NB4 (cell line): ENCODE measurements around the gene MYBPHL.
A peak's percentile ranks its signal among the peaks of the same experiment; 100 is the strongest.

Source experiments
- DNase-seq: peaks from one replicate; pipeline ENCODE4 v3.0.0; 2010; ENCODE audit warnings: low read depth
- H3K4me3 ChIP-seq: one replicate; pipeline ENCODE4 v1.5.1; 2011; ENCODE audit warnings: mild to moderate bottlenecking, low read depth, low read length, moderate library complexity
- MYC ChIP-seq: IDR thresholded peaks from 2 replicates; pipeline ENCODE4 v1.6.1; 2011; ENCODE audit warnings: low read depth, low read length
- POLR2A ChIP-seq: IDR thresholded peaks from 2 replicates; pipeline ENCODE4 v1.6.1; 2011; ENCODE audit warnings: mild to moderate bottlenecking; ENCODE audit not compliant: insufficient read length; ENCODE audit errors: extremely low read depth
- TF ChIP-seq, protein P1 (sequence below): IDR thresholded peaks from 2 replicates; pipeline ENCODE4 v1.6.1; 2011; ENCODE audit warnings: low read depth, low read length
- TF ChIP-seq, protein P2 (sequence below): IDR thresholded peaks from one replicate; pipeline ENCODE4 v1.5.1; 2012; ENCODE audit warnings: low read depth, low read length

Gene MYBPHL

DNA sequence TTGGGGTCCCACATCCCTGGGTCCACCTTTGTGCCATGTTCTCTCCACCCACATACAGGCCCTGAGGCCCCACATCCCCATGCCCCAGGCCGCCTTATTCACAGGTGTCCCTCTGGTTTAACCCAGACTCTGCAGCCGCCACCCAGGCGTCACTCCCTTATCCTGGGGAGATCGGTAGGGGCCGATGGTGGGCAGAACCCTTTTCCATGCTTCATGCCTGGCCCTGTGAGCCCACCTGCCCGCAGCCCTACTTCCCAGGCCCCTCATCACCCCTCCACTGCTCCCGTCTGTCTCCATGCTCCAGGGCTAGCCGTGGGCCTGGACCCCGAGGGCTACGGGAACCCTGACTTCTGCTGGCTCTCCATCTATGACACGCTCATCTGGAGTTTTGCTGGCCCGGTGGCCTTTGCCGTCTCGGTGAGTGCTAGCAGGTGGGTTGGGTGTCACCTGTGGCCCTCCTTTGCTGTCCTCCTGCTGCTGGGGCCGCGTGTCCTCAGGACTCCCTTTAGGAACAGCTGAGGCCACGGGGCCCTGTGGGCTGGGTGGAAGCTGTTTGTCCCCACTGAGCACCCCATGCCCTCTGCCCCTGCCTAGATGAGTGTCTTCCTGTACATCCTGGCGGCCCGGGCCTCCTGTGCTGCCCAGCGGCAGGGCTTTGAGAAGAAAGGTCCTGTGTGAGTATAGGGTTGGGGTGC is 36.0 kb downstream of the MYBPHL start:
- no peak for DNase-seq
- H3K4me3 ChIP-seq: no peak overlapping the region
- TF ChIP-seq MYC (no peak), POLR2A (no peak)
- TF ChIP-seq, protein P1, sequence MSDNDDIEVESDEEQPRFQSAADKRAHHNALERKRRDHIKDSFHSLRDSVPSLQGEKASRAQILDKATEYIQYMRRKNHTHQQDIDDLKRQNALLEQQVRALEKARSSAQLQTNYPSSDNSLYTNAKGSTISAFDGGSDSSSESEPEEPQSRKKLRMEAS: no peak
- TF ChIP-seq, protein P2, sequence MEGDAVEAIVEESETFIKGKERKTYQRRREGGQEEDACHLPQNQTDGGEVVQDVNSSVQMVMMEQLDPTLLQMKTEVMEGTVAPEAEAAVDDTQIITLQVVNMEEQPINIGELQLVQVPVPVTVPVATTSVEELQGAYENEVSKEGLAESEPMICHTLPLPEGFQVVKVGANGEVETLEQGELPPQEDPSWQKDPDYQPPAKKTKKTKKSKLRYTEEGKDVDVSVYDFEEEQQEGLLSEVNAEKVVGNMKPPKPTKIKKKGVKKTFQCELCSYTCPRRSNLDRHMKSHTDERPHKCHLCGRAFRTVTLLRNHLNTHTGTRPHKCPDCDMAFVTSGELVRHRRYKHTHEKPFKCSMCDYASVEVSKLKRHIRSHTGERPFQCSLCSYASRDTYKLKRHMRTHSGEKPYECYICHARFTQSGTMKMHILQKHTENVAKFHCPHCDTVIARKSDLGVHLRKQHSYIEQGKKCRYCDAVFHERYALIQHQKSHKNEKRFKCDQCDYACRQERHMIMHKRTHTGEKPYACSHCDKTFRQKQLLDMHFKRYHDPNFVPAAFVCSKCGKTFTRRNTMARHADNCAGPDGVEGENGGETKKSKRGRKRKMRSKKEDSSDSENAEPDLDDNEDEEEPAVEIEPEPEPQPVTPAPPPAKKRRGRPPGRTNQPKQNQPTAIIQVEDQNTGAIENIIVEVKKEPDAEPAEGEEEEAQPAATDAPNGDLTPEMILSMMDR: no peak

DNA sequence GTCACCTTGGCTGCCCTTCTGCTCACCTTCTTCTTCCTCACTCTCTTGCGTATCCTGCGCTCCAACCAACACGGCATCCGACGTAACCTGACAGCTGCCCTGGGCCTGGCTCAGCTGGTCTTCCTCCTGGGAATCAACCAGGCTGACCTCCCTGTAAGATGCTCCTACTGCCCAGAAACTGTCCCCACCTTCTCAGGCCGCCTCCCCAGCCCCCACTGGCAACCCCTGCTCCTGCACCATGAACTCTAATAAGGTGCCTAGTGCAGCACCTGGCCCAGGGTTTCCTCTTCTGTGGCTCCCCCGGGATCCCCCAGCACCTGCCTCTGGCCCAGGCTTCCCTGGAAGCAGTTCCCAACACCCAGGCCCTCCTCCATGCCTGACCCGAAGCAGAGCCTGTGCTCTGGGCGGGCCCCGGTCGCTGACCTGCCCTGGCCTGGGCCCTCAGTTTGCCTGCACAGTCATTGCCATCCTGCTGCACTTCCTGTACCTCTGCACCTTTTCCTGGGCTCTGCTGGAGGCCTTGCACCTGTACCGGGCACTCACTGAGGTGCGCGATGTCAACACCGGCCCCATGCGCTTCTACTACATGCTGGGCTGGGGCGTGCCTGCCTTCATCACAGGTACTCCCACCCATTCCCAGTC is 36.7 kb downstream of the MYBPHL start:
- TF ChIP-seq, protein P1: no peak
- TF ChIP-seq MYC (no peak), POLR2A (no peak)
- TF ChIP-seq, protein P2: no peak
- H3K4me3 ChIP-seq: no peak overlapping the region
- no peak for DNase-seq

DNA sequence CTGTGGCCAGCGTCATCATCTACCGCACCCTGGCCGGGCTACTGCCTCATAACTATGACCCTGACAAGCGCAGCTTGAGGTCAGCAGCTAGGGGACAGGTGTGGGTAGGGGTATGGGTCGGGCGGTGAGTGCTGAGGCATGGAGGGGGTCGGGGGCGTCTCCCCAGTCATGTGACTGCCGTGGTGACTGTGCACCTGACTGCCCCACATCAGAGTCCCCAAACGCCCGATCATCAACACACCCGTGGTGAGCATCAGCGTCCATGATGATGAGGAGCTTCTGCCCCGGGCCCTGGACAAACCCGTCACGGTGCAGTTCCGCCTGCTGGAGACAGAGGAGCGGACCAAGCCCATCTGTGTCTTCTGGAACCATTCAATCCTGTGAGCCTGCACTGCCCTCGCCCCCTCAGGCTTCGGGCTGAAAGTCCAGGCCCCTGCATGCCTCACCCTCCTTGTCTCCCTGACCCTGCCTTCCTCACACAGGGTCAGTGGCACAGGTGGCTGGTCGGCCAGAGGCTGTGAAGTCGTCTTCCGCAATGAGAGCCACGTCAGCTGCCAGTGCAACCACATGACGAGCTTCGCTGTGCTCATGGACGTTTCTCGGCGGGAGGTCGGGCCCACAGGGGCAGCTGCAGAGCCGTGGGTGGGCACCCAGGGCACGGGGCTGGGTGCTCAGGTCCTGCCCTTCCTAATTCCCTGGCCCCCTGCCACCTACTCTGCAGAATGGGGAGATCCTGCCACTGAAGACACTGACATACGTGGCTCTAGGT is 37.4 kb downstream of the MYBPHL start:
- DNase-seq: no peak
- H3K4me3 ChIP-seq: no peak overlapping the region
- no peak for TF ChIP-seq POLR2A

DNA sequence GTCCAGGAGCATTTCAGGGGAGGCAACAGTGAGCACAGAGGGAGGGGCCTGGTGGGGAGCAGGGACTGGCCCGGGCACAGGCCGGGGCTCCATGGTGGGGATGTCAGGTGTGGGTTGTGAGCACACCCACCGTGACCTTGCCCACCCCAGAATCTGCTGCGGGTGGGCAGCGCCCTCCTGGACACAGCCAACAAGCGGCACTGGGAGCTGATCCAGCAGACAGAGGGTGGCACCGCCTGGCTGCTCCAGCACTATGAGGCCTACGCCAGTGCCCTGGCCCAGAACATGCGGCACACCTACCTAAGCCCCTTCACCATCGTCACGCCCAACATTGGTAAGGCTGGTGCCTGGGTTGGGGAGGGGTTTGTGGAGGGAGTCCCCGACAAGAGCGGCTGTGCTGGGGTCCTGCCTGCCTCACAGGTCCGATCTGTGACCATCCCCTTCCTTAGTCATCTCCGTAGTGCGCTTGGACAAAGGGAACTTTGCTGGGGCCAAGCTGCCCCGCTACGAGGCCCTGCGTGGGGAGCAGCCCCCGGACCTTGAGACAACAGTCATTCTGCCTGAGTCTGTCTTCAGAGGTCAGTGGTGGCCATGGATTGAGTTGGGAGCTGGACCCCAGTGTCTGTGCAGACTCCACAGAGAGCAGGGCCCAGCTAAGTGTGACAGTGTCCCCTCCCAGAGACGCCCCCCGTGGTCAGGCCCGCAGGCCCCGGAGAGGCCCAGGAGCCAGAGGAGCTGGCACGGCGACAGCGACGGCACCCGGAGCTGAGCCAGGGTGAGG is 38.2 kb downstream of the MYBPHL start:
- H3K4me3 ChIP-seq: no peak overlapping the region
- no peak for DNase-seq
- TF ChIP-seq, protein P1: no peak
- TF ChIP-seq, protein P2: no peak
- TF ChIP-seq MYC (no peak), POLR2A (no peak)

DNA sequence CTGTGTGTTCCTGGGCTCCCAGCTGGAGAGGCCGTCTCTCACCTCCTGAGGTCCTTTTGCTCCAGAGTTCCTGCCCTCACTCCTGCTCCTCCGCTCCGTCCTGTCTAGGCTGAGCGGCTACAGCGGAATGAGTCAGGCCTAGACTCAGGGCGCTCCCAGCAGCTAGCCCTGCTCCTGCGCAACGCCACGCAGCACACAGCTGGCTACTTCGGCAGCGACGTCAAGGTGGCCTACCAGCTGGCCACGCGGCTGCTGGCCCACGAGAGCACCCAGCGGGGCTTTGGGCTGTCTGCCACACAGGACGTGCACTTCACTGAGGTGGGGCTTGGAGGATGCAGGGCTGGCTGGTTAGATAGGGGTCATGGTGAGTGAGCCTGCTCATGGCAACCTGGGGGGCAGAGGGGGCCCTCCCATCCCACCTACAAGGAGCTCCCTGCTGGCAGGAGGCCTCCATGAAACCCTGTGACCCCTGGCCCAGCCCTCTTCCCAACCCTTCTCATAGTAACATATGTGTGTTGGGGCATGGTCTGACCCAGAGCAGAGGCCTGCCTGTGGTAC is 39.0 kb downstream of the MYBPHL start:
- no peak for DNase-seq
- TF ChIP-seq, protein P1: no peak
- TF ChIP-seq MYC (no peak), POLR2A (no peak)
- TF ChIP-seq, protein P2: no peak
- no peak overlapping the region for H3K4me3 ChIP-seq

DNA sequence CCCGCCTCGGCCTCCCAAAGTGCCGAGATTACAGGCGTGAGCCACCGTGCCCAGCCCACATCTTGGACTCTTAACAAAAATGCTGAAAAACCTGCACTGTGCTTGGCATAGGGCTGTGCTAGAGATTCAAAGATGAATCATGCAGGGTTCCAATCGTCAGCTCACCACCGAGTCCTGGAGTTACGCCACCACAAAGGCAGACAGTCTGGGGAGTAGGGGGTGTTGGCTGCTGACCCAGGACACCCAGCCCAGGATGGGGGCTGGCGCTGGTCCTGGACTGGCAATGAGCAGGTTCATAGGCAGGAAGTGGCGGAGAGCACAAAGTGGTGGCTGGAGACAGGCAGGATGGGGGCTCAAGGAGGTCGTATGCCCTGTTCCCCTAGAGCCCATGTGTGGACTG is 39.8 kb downstream of the MYBPHL start:
- DNase-seq: peak; percentile 18
- no peak overlapping the region for H3K4me3 ChIP-seq
- TF ChIP-seq, protein P2: no peak
- TF ChIP-seq MYC: no peak
- TF ChIP-seq, protein P1: no peak
- no peak for TF ChIP-seq POLR2A
